Neural cell (in vitro differentiated cells): ENCODE results near the gene C16orf54. TPM values are rescaled to one million over a fixed set of nuclear protein-coding genes. Genes with fewer than 3 reads are reported as not detected.
"Not testable (repeated sequence)": the region's sequence is repeated elsewhere in the genome, so short reads cannot be mapped to it uniquely, and the experiment has no call there.

Experiments used
- H2AFZ ChIP-seq: fragments of 200-600, 300-800 bp; sonication (generic), shearing (Covaris generic); 2 replicates; pipeline ENCODE4 v1.6.0; 2014; ENCODE audit warnings: low read depth, mild to moderate bottlenecking, antibody characterized with exemption, low read length, moderate library complexity
- H3F3A ChIP-seq: fragments of 200-600 bp; shearing (Covaris generic); 2 replicates; pipeline ENCODE4 v1.6.1; 2016; ENCODE audit warnings: mild to moderate bottlenecking, moderate library complexity, mixed read lengths, antibody characterized with exemption, low read length; ENCODE audit not compliant: insufficient read depth, poor library complexity, severe bottlenecking
- H3K27ac ChIP-seq: fragments of 200-600, 300-800 bp; sonication (generic), shearing (Covaris generic); 2 replicates; pipeline ENCODE4 v1.5.1; 2014; ENCODE audit warnings: mild to moderate bottlenecking, low read length, moderate library complexity
- H3K27me3 ChIP-seq: fragments of 300-800, 200-600 bp; sonication (generic), shearing (Covaris generic); 2 replicates; pipeline ENCODE4 v1.6.0; 2014; ENCODE audit warnings: mild to moderate bottlenecking, low read depth, low read length, moderate library complexity; ENCODE audit not compliant: insufficient read depth
- H3K36me3 ChIP-seq: fragments of 300-800, 200-600 bp; sonication (generic), shearing (Covaris generic); 2 replicates; pipeline ENCODE4 v1.5.1; 2014; ENCODE audit warnings: mild to moderate bottlenecking, antibody characterized with exemption, low read length, moderate library complexity; ENCODE audit not compliant: insufficient read depth
- H3K4me2 ChIP-seq: fragments of 300-800, 200-600 bp; sonication (generic), shearing (Covaris generic); 2 replicates; pipeline ENCODE4 v1.6.0; 2014; ENCODE audit warnings: mild to moderate bottlenecking, low read length
- H3K4me3 ChIP-seq: fragments of 300-800, 200-600 bp; sonication (generic), shearing (Covaris generic); 2 replicates; pipeline ENCODE4 v1.5.1; 2014; ENCODE audit warnings: mild to moderate bottlenecking, low read length, moderate library complexity
- H3K79me2 ChIP-seq: fragments of 200-600 bp; shearing (Covaris generic); replicated peaks from 2 replicates; pipeline ENCODE4 v1.6.0; 2014; ENCODE audit warnings: mild to moderate bottlenecking, low read length, moderate library complexity; ENCODE audit not compliant: insufficient read depth
- H3K9ac ChIP-seq: fragments of 300-800, 200-600 bp; sonication (generic), shearing (Covaris generic); 2 replicates; pipeline ENCODE4 v1.6.1; 2016; ENCODE audit warnings: mild to moderate bottlenecking, low read length, mixed read lengths
- H3K9me2 ChIP-seq: fragments of 200-600 bp; shearing (Covaris generic); 2 replicates; pipeline ENCODE4 v1.6.1; 2016; ENCODE audit warnings: mild to moderate bottlenecking, low read length, mixed read lengths; ENCODE audit not compliant: insufficient read depth
- H3K9me3 ChIP-seq: fragments of 200-600, 300-800 bp; sonication (generic), shearing (Covaris generic); 2 replicates; pipeline ENCODE4 v1.6.1; 2016; ENCODE audit warnings: mild to moderate bottlenecking, mixed run types, low read length, moderate library complexity, mixed read lengths
- H4K20me1 ChIP-seq: fragments of 200-600 bp; shearing (Covaris generic); 2 replicates; pipeline ENCODE4 v1.6.1; 2016; ENCODE audit warnings: mild to moderate bottlenecking, mixed run types; ENCODE audit not compliant: insufficient read depth
- CTCF ChIP-seq: fragments of 450-650 bp; IDR thresholded peaks from 2 replicates; pipeline ENCODE4 v1.5.1; 2014; ENCODE audit warnings: antibody characterized with exemption, mild to moderate bottlenecking, moderate library complexity; ENCODE audit not compliant: poor library complexity, severe bottlenecking
- EP300 ChIP-seq: fragments of 450-650 bp; conservative IDR thresholded peaks from 2 replicates; pipeline ENCODE4 v1.6.1; 2014; ENCODE audit warnings: antibody characterized with exemption, mild to moderate bottlenecking, moderate library complexity; ENCODE audit not compliant: poor library complexity, severe bottlenecking
- EZH2 ChIP-seq: fragments of 200-600, 300-800 bp; shearing (Covaris generic), sonication (generic); IDR thresholded peaks from 2 replicates; pipeline ENCODE4 v1.6.1; 2014; ENCODE audit warnings: antibody characterized with exemption, low read length, borderline replicate concordance, mild to moderate bottlenecking; ENCODE audit not compliant: insufficient read depth, poor library complexity, severe bottlenecking
- MXI1 ChIP-seq: fragments of 450-650 bp; conservative IDR thresholded peaks from 2 replicates; pipeline ENCODE4 v1.6.1; 2014; ENCODE audit warnings: antibody characterized with exemption, mild to moderate bottlenecking; ENCODE audit not compliant: poor library complexity, severe bottlenecking
- POLR2AphosphoS5 ChIP-seq: IDR thresholded peaks from 2 replicates; pipeline ENCODE4 v1.6.1; 2012
- RAD21 ChIP-seq: fragments of 450-650 bp; conservative IDR thresholded peaks from 2 replicates; pipeline ENCODE4 v1.6.1; 2014; ENCODE audit warnings: antibody characterized with exemption, mild to moderate bottlenecking, moderate library complexity
- REST ChIP-seq: IDR thresholded peaks from 2 replicates; pipeline ENCODE4 v1.6.1; 2012; ENCODE audit warnings: borderline replicate concordance
- SMC3 ChIP-seq: fragments of 450-650 bp; conservative IDR thresholded peaks from 2 replicates; pipeline ENCODE4 v1.6.1; 2014; ENCODE audit warnings: antibody characterized with exemption, mild to moderate bottlenecking, moderate library complexity; ENCODE audit not compliant: poor library complexity
- TAF1 ChIP-seq: IDR thresholded peaks from 2 replicates; pipeline ENCODE4 v1.6.1; 2012; ENCODE audit warnings: low read depth
- polyA plus RNA-seq: library from polyadenylated mRNA; depleted of rRNA; stranded (reverse); fragments of >200 nt; gene quantifications from 2 replicates; pipeline ENCODE4 v1.2.3, GENCODE V29; 2014

C16orf54 gene
- polyA plus RNA-seq, 1 donor from 2014 or later, result not detected

GRCh38 chr16:29708917-29709600, 36.7 kb downstream of the C16orf54 start:
- Histone ChIP-seq H3K27ac (no peak overlapping the region), H2AFZ (no peak overlapping the region), H3K4me2 (no peak overlapping the region)

GRCh38 chr16:29707160-29707559, 38.6 kb downstream of the C16orf54 start:
- not testable (repeated sequence) for H3K79me2 ChIP-seq, H4K20me1 ChIP-seq, H3K4me2 ChIP-seq, H3K9ac ChIP-seq, H2AFZ ChIP-seq, H3F3A ChIP-seq, H3K4me3 ChIP-seq, H3K27me3 ChIP-seq, H3K36me3 ChIP-seq, H3K27ac ChIP-seq, H3K9me3 ChIP-seq, H3K9me2 ChIP-seq

More at GRCh38 chr16:29708917-29709600, 36.7 kb downstream of the C16orf54 start:
- Histone ChIP-seq H3K79me2 (no peaks in the 10 kb centered on the region), H3K9me2 (no peaks in the 10 kb centered on the region), H4K20me1 (no peaks in the 10 kb centered on the region), H3K4me3 (no peak overlapping the region), H3F3A (no peaks in the 10 kb centered on the region), H3K27me3 (no peaks in the 10 kb centered on the region), H3K9me3 (no peaks in the 10 kb centered on the region), H3K9ac (no peak overlapping the region), H3K36me3 (no peaks in the 10 kb centered on the region)
- TF ChIP-seq MXI1 (no peak), REST (no peak), POLR2AphosphoS5 (no peak), EZH2 (no peak), SMC3 (no peak), CTCF (no peak), RAD21 (no peak), EP300 (no peak), TAF1 (no peak)

GRCh38 chr16:29705030-29705429, 40.8 kb downstream of the C16orf54 start:
- Histone ChIP-seq H3F3A (no peaks in the 10 kb centered on the region), H3K4me3 (no peak overlapping the region), H3K9me2 (no peaks in the 10 kb centered on the region), H3K27me3 (no peaks in the 10 kb centered on the region), H3K36me3 (no peaks in the 10 kb centered on the region), H3K79me2 (no peaks in the 10 kb centered on the region), H4K20me1 (no peaks in the 10 kb centered on the region), H2AFZ (no peak overlapping the region), H3K4me2 (no peak overlapping the region), H3K9ac (no peak overlapping the region), H3K27ac (no peak overlapping the region), H3K9me3 (no peaks in the 10 kb centered on the region)
- no peak for TF ChIP-seq MXI1
- no peak for TF ChIP-seq EP300
- no peak for TF ChIP-seq CTCF
- TF ChIP-seq SMC3, result no peak
